ENCODE results near the gene NOSIP.

Gene NOSIP

DNA sequence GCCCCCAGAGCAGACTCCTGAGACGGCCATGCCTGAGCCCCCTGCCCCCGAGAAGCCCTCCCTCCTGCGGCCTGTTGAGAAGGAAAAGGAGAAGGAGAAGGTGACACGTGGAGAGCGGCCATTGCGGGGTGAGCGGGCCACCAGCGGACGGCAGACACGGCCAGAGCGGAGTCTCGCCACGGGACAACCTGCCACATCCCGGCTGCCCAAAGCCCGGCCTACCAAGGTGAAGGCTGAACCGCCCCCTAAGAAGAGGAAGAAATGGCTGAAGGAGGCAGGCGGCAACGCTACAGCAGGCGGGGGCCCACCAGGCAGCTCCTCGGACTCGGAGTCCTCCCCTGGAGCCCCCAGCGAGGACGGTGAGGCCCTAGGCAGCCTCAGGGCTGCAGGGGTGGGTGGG lies 35.5 kb upstream of the NOSIP start:
- DNase-seq (ENCODE audit: low read depth), result no peak
- TF ChIP-seq, protein P1, sequence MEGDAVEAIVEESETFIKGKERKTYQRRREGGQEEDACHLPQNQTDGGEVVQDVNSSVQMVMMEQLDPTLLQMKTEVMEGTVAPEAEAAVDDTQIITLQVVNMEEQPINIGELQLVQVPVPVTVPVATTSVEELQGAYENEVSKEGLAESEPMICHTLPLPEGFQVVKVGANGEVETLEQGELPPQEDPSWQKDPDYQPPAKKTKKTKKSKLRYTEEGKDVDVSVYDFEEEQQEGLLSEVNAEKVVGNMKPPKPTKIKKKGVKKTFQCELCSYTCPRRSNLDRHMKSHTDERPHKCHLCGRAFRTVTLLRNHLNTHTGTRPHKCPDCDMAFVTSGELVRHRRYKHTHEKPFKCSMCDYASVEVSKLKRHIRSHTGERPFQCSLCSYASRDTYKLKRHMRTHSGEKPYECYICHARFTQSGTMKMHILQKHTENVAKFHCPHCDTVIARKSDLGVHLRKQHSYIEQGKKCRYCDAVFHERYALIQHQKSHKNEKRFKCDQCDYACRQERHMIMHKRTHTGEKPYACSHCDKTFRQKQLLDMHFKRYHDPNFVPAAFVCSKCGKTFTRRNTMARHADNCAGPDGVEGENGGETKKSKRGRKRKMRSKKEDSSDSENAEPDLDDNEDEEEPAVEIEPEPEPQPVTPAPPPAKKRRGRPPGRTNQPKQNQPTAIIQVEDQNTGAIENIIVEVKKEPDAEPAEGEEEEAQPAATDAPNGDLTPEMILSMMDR (IDR thresholded peaks at IDR 0.05; ENCODE audit: low read depth, low read length, missing control alignments), result no peak
- no peak overlapping the region for H3K4me3 ChIP-seq (ENCODE audit: low read depth, low read length)

DNA sequence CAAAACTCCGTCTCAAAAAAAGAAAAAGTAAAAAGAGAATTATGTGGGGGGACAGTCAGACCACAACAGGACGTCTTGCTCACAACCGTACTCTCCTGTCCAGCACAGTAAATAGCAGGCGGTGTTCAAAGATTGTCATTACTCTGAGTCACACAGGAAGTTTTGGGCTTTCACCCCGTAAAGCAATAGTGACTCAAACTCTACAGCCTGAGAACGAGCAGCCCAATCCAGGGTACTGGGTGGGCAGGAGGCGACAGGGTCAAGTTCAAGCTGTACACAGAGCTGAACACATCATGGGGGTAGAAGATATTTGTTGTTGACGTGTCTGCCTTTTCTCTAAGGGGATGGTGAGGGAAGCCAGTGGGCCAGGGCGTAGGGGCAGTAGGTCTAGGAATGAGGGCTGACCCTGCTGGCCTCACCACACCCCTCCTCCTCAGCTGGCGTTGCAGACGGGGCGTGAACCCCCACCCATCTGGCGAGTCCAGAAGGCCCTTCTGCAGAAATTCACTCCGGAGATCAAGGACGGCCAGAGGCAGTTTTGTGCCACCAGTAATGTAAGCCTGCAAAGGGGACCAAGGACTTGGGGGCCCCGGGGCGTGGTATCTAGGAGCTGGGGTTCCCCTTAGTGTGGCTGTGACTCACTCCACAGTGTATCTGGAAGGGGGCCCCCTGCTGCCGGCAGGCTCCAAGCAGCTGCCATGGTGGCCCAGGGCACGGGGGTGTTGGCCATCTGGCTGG lies 33.9 kb upstream of the NOSIP start:
- no peak for DNase-seq (ENCODE audit: low read depth)
- H3K4me3 ChIP-seq (ENCODE audit: low read depth, low read length), result no peak overlapping the region

GRCh38 chr19:49613374-49613773 lies 33.0 kb upstream of the NOSIP start:
- DNase-seq (ENCODE audit: low read depth), result no peak
- TF ChIP-seq, protein P1 (IDR thresholded peaks at IDR 0.05; ENCODE audit: low read depth, low read length, missing control alignments), result no peak
- H3K4me3 ChIP-seq (ENCODE audit: low read depth, low read length), result no peak overlapping the region

More for the DNA sequence above, 33.9 kb upstream of the NOSIP start:
- TF ChIP-seq, protein P1 (IDR thresholded peaks at IDR 0.05; ENCODE audit: low read depth, low read length, missing control alignments), result no peak

- DNase-seq (ENCODE audit: low read depth), result no peak
- no peak overlapping the region for H3K4me3 ChIP-seq (ENCODE audit: low read depth, low read length)
- TF ChIP-seq, protein P1 (IDR thresholded peaks at IDR 0.05; ENCODE audit: low read depth, low read length, missing control alignments), result no peak
Observed at GRCh38 chr19:49609499-49610092, 29.2 kb upstream of the NOSIP start.

GRCh38 chr19:49605605-49606004 lies 25.2 kb upstream of the NOSIP start:
- H3K4me3 ChIP-seq (ENCODE audit: low read depth, low read length), result no peak overlapping the region
- DNase-seq (ENCODE audit: low read depth), result no peak
- TF ChIP-seq, protein P1 (IDR thresholded peaks at IDR 0.05; ENCODE audit: low read depth, low read length, missing control alignments), result no peak

GRCh38 chr19:49602806-49603205 lies 22.4 kb upstream of the NOSIP start:
- DNase-seq (ENCODE audit: low read depth), result no peak
- TF ChIP-seq, protein P1 (IDR thresholded peaks at IDR 0.05; ENCODE audit: low read depth, low read length, missing control alignments), result no peak

More at GRCh38 chr19:49602806-49603205, 22.4 kb upstream of the NOSIP start:
- no peak overlapping the region for H3K4me3 ChIP-seq (ENCODE audit: low read depth, low read length)

Measured in GM12864 (cell line).